GM19023 (cell line): ENCODE data around the gene SLC12A5.
"Not testable (repeated sequence)": the region's sequence is repeated elsewhere in the genome, so short reads cannot be mapped to it uniquely, and the experiment has no call there.

Experiments
- ATAC-seq: cut with Tn5 transposase; IDR thresholded peaks from one replicate; pipeline ENCODE4 v1.9.1; 2021; ENCODE audit warnings: mild to moderate bottlenecking, moderate library complexity; ENCODE audit not compliant: unreplicated experiment

SLC12A5 gene

DNA sequence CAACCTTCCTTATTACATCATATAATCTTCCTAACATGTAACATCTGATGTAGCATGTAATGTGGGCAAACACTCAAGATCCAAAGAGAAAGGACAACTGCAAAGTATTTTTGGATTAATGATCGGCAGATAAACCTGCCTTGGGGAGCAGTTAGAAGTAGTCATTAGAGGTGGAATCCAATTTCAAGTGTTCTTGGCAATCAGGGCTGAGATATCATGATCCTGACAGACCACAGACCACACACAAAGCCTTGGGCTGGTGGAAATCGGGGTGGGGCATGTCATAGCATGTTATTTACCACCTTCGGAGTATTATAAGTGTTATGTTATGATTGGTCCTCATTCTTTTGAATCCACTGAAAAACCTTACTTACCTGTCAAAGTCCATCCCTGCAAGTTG is 44.4 kb downstream of the SLC12A5 start:
- ATAC-seq = no peak

DNA sequence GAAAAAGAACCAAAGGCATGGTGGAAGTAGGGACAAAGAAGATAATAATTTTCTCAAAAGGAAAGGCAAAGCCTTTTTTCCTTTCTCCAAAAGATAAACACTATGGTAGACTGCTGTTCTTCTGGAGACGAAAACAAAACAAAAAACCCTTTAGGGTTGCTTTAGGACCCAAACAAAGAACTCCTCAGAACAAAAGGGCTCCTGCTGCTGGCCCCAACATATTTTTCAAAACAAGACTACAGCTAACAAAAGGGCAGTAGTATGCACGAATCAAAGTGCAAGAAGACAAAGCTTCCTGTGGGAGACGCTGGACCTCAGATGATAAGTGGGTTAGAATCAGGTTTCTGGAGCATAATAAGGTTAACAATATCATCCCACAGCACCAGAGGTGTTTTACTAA is 45.0 kb downstream of the SLC12A5 start:
- no peak for ATAC-seq

DNA sequence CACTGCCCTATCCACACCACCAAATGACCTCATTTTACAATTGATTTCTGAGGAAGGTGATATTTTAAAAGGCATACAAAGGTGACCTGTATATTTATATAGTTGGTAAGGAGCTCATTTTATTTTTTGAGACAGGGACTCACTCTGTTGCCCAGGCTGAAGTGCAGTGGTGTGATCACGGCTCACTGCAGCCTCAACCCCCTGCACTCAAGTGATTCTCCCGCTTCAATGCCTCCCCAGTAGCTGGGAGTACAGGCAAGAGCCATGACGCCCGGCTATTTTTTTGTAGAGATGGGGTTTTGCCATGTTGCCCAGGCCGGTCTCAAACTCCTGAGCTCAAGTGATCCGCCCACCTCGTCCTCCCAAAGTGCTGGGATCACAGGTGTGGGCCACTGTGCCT is 47.8 kb downstream of the SLC12A5 start:
- ATAC-seq = no peak

DNA sequence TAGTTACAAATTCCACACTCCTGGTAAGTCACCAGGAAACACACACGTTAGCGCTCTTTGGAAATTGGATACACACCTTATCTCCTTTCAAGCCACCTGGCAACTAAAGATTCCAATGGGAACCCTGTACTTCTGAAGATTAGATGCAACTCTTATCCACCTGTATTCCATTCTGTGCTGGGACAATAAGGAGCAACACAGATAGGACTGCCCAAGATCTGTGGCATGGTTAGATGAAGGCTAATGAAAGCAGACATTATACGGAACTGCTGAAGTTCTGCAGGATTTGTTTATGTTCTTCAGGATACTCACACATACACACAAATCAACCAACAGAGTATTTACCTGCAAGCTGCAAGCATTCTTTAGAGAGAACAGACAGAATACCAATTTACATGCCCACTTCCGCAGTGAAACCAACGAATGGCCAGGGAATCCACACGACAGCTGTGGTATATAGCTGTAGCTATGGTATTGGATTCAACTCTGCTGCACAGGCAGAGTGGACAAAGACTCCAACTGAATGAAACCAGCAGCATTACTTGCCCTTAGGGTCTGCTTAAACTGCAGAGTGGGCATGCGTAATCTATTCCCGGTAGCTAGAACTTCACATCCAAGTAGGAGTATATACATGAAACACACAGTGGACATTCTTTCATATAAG is 48.8 kb downstream of the SLC12A5 start:
- ATAC-seq = no peak

DNA sequence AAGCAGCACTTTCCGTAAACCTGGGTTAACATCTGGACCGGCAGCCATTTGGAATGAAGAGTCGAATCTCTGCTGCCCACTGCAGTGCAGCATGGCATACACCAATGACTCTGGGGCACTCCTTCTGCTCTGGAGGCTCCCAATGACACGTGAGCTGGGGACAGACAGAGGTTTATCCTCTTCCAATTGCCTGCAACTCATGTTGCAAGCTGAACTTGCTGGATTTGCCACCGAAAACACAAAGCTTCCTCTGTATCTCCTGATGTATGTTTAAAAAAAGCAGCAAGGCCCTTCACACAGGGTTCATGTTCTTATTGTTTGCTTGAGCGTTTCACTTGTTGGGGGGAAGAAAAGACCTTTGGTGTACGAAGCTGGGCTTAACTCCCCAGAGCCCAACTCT is 49.9 kb downstream of the SLC12A5 start:
- ATAC-seq = no peak

DNA sequence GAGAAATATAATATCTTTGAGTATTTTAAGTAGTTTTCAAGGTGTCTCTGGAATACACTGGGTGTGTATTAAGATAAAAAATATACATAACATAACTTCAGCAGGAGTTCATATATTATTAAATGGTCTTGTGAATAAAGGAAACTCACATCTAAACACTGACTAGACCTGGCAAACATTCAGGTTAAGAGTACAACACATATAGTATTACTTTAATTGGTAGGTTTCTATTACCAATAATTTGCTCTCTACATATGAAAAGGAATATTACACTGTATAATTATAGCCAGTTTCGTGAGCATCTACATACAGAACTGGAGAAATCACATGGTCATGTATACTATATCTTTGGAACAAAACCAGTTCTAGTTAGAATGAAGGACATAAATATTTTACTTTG is 52.1 kb downstream of the SLC12A5 start:
- ATAC-seq = no peak

DNA sequence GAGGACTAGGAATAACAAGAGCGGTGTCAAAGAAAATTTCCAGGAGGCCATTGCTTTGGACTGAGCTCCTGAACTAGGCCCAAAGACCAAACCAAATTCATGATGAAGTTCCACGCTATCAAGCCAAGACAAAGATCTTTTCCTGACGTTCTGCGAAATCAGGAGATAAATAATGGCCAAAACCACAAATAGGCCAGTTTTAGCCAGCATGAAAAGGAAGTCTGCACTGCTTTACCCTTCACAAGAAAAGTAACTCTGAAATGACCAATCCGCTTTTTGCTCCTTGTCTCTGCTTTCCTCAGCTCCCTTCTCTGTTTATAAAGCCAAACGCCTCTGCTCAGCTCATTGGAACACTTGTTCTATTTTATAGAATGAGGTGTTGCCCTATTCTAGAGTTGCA is 54.1 kb downstream of the SLC12A5 start:
- no peak for ATAC-seq

DNA sequence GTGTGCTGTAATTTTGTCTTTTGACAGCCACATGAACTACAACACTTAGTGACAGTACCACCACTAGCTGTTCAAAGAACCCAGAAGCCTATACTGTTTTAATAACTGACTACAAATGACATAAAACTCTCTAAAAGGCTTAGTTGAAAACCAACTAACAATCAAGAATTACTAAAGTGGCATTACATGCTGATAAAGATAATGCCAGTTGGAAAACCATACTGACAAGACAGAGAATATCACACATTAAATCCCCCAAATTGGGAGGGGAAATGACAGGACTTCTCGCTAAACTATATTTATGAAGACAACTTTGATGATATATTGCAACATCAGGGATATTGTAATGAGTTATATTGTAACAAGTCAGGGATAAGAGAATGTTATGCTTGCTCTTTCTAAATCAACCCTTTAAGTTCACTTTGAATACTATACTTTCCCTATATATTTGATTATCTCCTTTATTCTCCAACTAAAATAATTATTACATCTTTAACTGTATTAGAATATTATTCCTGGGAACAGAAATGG is 54.6 kb downstream of the SLC12A5 start:
- no peak for ATAC-seq

DNA sequence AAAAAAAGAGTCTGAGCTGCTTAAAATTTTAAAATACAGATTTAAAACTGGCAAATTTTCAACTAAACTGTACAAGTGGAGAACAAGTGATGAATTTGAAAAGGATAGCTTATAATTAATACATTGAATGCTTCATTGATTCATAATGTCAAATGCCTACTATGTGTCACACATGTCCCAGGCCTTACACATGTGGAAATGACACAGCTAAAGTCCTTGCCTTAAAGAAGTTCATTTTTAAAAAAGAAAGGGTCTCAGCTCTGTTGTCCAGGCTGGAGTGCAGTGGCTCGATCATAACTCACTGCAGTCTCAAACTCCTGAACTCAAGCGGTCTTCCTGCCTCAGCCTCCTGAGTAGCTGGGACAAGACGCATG is 55.8 kb downstream of the SLC12A5 start:
- no peak for ATAC-seq

DNA sequence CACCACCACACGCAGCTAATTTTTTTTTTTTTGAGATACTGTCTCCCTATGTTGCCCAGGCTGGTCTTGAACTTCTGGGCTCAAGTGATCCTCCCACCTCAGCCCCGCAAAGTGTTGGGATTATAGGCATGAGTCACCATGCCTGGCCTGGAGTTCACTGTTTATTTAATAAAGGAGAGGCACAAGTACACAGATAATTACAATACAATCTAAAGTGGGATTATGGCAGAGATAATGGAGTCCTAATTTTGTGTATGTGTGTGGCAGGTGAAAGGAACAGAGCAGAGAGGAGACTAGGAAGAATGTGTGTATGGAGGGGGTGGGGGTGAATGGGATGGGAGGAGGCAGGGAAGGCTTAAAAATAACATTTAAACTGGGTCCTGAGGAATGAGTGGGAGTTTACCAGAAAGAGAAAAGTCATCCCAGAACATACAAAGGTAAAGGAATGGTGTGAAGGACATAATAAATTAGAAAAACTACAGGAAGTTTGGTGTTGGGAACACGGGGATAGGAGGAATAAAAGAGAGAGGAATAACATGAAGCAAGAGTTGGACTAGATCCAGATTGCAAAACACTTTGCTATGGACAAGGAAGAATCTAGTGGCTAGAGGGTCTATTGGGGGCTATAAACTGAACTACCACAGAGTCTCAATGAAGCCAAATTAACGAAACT is 56.3 kb downstream of the SLC12A5 start:
- no peak for ATAC-seq

DNA sequence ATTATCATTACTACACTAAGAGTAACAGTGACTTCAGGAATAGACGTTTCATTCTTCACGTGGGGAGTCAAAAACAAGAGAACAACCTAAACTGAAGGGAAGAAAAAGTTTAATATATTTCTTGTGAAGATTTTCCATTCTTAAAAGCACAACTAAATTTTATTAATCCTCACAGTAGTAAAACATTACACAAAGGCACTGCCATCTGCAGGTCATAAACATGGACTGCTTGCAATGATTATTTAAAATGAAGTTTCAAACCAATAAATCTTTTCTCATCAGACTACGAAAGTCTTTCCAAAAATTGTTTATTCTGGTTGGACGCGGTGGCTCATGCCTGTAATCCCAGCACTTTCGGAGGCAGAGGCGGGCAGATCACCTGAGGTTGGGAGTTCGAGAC is 58.1 kb downstream of the SLC12A5 start:
- ATAC-seq = no peak

DNA sequence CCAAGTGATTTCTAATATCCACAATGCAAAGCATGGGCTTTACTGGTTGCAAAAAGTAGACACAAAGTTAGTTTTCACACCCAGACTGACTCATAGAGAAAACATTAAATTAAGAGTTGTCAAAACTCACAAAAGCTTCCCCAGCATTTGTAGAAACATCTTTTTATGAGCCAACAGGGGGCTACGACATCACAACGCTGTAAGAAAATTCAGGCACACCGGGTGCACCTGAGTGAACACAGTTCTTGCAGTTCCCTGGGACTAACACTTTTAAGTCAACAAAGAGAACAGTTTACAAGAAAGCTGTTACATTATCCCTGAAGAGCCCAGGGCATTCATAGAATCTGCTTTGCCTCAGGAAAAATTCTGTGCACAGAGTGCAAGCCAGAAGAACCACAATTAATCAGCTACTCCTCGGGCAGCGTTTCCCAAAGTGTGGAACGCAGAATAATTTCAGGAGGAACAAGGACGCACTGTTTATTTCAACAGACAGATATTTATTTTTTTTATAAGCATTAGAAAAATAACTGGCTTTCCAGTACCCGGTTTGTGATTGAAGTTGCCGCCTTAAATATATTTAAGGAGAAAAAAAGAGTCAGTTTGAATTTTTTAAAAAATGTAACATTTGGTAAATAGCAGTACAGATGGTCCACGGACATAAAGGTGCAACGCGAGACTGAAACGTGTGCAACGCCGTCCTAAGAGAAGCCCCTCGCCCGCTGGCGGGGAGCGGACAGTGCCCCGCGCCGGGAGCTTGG is 59.6 kb downstream of the SLC12A5 start:
- no peak for ATAC-seq

DNA sequence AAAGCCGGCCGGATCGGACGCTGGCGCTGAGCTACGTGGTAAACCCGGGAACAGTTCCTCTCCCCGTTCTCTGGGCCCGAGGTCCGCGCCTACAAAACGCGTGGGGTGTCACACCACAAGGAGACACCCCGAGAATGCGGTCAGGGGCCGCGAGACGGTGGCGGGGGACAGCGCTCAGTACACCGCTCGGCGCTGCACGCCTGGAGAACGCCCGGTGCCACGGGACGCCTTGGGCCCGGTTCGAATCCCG is 60.1 kb downstream of the SLC12A5 start:
- peak; percentile 25 for ATAC-seq

DNA sequence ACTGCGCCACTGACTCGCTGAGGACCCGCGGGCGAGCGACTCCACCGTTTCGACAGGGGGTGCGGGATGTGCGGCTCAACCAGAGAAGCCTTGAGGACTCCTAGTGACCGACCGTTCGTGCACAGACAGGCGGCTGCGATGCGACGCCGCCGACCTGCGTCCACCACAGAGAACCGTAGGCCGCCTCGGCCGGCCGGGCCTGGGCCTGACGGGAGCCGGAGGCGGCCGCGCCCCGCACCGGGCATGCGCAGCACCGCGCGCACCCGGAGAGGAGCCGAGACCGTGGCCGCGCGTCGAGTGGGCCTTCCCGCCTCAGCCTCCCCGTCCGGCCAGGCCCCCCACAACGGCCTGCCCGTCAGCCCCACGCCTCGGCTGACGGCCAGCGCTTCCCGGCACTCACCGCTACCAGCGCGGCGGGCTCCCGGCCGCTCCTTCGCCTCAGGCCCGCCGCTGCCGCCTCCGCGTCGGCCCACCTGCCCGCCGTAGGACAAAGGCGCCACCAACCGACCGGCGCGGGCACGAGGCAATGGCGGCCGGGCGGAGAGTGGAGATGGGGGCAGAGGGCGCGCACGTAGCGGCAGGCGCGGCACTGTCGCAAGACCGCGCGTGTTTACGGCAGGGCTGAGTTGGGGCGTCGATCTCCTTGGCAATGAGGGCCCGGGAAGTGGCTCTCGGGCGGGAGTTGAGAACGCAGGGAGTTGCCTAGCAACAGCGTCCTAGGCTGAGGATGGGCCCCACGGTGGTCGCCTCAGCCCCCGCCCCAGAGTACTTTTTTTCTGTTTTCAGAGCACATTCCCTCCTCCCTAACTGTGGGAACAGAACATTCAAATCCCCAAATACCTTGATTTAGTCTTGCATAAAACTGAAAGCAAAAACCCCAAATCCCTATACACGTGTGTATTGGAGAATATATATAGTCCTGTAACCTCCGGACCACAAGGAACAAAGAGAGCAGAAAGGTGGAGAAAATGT is 60.7 kb downstream of the SLC12A5 start, which contains the start of gene NCOA5:
NCOA5 (minus strand) TSS at position 546 of the 972 bp plus-strand sequence. CDS start 10,538 bp downstream, outside the sequence.
- peak; percentile 84 for ATAC-seq

DNA sequence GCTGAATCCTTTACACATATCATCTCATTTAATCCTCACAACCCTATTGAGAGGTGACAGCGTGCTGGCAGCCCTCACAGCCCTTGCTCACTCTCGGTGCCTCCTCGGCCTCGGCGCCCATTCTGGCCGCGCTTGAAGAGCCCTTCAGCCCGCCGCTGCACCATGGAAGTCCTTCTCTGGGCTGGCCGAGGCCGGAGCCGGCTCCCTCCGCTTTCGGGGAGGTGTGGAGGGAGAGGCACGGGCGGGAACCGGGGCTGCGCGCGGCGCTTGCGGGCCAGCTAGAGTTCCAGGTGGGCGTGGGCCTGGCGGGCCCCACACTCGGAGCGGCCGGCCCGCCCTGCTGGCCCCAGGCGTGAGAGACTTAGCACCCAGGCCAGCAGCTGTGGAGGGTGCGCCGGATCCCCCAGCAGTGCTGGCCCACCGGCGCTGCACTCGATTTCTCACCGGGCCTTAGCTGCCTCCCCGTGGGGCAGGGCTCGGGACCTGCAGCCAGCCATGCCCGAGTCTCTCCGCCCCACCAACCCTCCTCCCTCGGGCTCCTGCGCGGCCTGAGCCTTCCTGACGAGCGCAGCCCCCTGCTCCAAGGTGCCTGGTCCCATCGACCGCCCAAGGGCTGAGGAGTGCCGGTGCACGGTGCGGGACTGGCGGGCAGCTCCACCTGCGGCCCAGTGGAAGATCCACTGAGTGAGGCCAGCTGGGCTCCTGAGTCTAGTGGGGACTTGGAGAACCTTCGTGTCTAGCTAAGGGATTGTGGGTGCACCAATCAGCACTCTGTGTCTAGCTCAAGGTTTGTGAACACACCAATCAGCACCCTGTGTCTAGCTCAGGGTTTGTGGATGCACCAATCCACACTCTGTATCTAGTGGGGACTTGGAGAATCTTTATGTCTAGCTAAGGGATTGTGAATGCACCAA is 62.9 kb downstream of the SLC12A5 start:
- ATAC-seq = not testable (repeated sequence)

DNA sequence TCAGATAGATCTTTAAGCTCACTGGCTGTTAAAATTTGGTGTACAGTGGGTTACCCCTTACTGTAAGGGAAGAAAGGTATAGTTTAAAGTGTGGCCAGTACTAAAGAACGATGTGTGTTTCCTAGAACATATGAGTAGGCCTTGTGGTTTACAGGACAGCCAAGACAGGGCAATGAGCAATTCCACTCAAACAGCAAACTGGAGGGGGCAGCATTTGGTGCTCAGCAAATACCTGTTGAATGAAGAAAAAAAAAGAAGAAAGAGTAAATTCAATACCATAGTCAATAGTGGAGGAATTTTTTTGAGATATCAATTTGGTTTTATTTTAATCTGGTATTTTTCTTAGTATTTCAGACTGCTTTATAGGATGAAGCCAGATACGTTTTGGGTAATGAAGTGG is 64.5 kb downstream of the SLC12A5 start:
- no peak for ATAC-seq

DNA sequence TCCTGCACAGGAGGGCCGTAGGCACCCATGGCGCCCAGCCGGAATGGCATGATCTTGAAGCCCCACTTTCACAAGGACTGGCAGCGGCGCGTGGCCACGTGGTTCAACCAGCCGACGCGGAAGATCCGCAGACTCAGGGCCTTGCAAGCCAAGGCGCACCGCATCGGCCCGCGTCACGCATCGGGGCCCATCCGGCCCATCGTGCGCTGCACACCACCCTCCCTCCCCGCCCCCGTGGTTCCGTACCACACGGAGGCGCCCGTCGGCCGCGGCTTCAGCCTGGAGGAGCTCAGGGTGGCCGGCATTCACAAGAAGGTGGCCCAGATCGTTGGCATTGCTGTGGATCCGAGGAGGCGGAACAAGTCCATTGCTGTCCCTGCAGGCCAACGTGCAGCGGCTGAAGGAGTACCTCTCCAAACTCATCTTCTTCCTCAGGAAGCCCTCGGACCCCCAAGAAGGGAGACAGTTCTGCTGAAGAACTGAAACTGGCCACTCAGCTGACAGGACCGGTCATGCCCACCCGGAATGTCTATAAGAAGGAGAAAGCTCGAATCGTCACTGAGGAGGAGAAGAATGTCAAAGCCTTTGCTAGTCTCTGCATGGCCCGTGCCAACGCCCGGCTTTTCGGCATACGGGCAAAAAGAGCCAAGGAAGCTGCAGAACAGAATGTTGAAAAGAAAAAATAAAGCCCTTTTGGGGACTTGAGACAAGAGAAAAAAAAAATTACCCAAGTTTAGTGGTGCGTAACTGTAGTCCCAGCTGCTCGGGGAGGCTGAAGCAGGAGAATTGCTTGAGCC is 70.7 kb downstream of the SLC12A5 start:
- no peak for ATAC-seq

DNA sequence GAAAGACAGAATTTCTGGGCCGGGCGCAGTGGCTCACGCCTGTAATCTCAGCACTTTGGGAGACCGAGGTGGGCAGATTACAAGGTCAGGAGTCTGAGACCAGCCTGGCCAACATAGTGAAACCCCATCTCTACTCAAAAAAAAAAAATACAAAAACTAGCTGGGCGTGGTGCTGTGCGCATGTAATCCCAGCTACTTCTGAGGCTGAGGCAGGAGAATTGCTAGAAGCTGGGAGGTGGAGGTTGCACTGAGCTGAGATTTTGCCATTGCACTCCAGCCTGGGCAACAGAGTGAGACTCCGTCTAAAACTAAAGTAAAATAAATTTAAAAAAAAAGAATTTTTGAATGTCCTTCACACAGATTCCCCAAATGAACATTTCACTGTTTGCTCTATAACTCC is 71.4 kb downstream of the SLC12A5 start:
- ATAC-seq = not testable (repeated sequence)

DNA sequence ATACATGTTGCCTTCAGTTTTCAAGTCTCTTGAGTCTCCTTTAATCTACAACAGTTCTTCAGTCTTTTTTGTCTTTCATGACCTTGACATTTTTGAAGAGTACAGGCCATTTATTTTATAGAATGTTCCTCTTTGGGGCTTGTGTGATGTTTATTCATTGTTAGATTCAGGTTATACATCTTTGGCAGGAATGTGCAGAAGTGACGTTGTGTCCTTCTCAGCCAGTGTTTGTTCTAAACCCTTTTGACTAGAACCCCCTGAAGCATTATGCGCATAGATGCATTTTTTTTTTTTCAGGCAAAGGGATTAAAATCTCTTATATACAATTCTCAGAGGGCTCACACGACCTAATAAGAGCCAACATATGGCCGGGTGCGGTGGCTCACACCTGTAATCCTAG is 72.0 kb downstream of the SLC12A5 start:
- no peak for ATAC-seq
